HEK293 (cell line): ENCODE results near the gene CATSPER3.

ENCODE experiments used
- CTCF ChIP-seq: fragments of 450-650 bp; formaldehyde crosslinking; IDR thresholded peaks from 2 replicates; pipeline ENCODE4 v1.5.1; 2016; ENCODE audit warnings: missing biosample characterization, missing genetic modification characterization
- MZF1 ChIP-seq: fragments of 450-650 bp; formaldehyde crosslinking; IDR thresholded peaks from 2 replicates; pipeline ENCODE4 v1.5.1; 2017; ENCODE audit warnings: missing biosample characterization, missing genetic modification characterization, borderline replicate concordance
- SP2 ChIP-seq: fragments of 450-650 bp; formaldehyde crosslinking; IDR thresholded peaks from 2 replicates; pipeline ENCODE4 v1.5.1; 2016; ENCODE audit warnings: missing biosample characterization, missing genetic modification characterization
- ZNF133 ChIP-seq: fragments of 450-650 bp; formaldehyde crosslinking; IDR thresholded peaks from 2 replicates; pipeline ENCODE4 v1.5.1; 2016; ENCODE audit warnings: missing biosample characterization, missing genetic modification characterization
- ZNF248 ChIP-seq: fragments of 450-650 bp; formaldehyde crosslinking; IDR thresholded peaks from 2 replicates; pipeline ENCODE4 v1.5.1; 2017; ENCODE audit warnings: missing biosample characterization, missing genetic modification characterization
- ZNF292 ChIP-seq: fragments of 450-650 bp; formaldehyde crosslinking; IDR thresholded peaks from 2 replicates; pipeline ENCODE4 v1.5.1; 2016; ENCODE audit warnings: low read depth, missing biosample characterization, missing genetic modification characterization, borderline replicate concordance
- ZNF354C ChIP-seq: fragments of 450-650 bp; formaldehyde crosslinking; IDR thresholded peaks from 2 replicates; pipeline ENCODE4 v1.5.1; 2016; ENCODE audit warnings: missing biosample characterization, missing genetic modification characterization, low read depth, borderline replicate concordance
- ZNF433 ChIP-seq: fragments of 450-650 bp; formaldehyde crosslinking; IDR thresholded peaks from 2 replicates; pipeline ENCODE4 v1.5.1; 2016; ENCODE audit warnings: missing biosample characterization, missing genetic modification characterization, low read depth
- ZNF560 ChIP-seq: fragments of 450-650 bp; formaldehyde crosslinking; IDR thresholded peaks from 2 replicates; pipeline ENCODE4 v1.5.1; 2017; ENCODE audit warnings: missing biosample characterization, missing genetic modification characterization, borderline replicate concordance
- ZNF677 ChIP-seq: fragments of 450-650 bp; IDR thresholded peaks from 2 replicates; pipeline ENCODE4 v1.5.0; 2018; ENCODE audit warnings: missing biosample characterization, mild to moderate bottlenecking, missing genetic modification characterization, moderate library complexity
- ZSCAN30 ChIP-seq: fragments of 450-650 bp; IDR thresholded peaks from 2 replicates; pipeline ENCODE4 v1.5.1; 2018; ENCODE audit warnings: missing biosample characterization, mild to moderate bottlenecking, missing genetic modification characterization, moderate library complexity
- TF ChIP-seq, protein P1 (sequence below): fragments of 450-650 bp; formaldehyde crosslinking; IDR thresholded peaks from 2 replicates; pipeline ENCODE4 v1.5.1; 2016; ENCODE audit warnings: missing biosample characterization, missing genetic modification characterization
- TF ChIP-seq, protein P2 (sequence below): IDR thresholded peaks from 2 replicates; pipeline ENCODE4 v1.6.1; 2011; ENCODE audit warnings: mild to moderate bottlenecking, low read depth, low read length, borderline replicate concordance

- TF ChIP-seq ZNF560, result no peak
- TF ChIP-seq, protein P1, sequence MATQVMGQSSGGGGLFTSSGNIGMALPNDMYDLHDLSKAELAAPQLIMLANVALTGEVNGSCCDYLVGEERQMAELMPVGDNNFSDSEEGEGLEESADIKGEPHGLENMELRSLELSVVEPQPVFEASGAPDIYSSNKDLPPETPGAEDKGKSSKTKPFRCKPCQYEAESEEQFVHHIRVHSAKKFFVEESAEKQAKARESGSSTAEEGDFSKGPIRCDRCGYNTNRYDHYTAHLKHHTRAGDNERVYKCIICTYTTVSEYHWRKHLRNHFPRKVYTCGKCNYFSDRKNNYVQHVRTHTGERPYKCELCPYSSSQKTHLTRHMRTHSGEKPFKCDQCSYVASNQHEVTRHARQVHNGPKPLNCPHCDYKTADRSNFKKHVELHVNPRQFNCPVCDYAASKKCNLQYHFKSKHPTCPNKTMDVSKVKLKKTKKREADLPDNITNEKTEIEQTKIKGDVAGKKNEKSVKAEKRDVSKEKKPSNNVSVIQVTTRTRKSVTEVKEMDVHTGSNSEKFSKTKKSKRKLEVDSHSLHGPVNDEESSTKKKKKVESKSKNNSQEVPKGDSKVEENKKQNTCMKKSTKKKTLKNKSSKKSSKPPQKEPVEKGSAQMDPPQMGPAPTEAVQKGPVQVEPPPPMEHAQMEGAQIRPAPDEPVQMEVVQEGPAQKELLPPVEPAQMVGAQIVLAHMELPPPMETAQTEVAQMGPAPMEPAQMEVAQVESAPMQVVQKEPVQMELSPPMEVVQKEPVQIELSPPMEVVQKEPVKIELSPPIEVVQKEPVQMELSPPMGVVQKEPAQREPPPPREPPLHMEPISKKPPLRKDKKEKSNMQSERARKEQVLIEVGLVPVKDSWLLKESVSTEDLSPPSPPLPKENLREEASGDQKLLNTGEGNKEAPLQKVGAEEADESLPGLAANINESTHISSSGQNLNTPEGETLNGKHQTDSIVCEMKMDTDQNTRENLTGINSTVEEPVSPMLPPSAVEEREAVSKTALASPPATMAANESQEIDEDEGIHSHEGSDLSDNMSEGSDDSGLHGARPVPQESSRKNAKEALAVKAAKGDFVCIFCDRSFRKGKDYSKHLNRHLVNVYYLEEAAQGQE (tag by site-specific recombination), result no peak
- no peak for TF ChIP-seq ZNF292 (tag by site-specific recombination)
- no peak for TF ChIP-seq ZNF133
- no peak for TF ChIP-seq CTCF
- no peak for TF ChIP-seq SP2
- TF ChIP-seq, protein P2, sequence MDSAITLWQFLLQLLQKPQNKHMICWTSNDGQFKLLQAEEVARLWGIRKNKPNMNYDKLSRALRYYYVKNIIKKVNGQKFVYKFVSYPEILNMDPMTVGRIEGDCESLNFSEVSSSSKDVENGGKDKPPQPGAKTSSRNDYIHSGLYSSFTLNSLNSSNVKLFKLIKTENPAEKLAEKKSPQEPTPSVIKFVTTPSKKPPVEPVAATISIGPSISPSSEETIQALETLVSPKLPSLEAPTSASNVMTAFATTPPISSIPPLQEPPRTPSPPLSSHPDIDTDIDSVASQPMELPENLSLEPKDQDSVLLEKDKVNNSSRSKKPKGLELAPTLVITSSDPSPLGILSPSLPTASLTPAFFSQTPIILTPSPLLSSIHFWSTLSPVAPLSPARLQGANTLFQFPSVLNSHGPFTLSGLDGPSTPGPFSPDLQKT, result no peak
- no peak for TF ChIP-seq MZF1 (tag by site-specific recombination)
- no peak for TF ChIP-seq ZSCAN30 (tag by site-specific recombination)
- TF ChIP-seq ZNF433 (tag by site-specific recombination), result no peak
- TF ChIP-seq ZNF677 (tag by site-specific recombination), result no peak
- TF ChIP-seq ZNF248 (tag by site-specific recombination), result no peak
- no peak for TF ChIP-seq ZNF354C
Observed at GRCh38 chr5:134997015-134997414, 29.3 kb downstream of the CATSPER3 start.
